M059J (cell line): Measurements from ENCODE around the gene AFAP1. TPM values are rescaled to one million over a fixed set of nuclear protein-coding genes. Genes with fewer than 3 reads are reported as not detected.
A peak's percentile ranks its signal among the peaks of the same experiment; 100 is the strongest.

Source experiments
- DNase-seq: peaks from one replicate; pipeline ENCODE4 v3.0.0-alpha.2; 2012; ENCODE audit warnings: low read depth
- total RNA-seq: library from RNA; depleted of rRNA; stranded (reverse); fragments of >200 nt; shearing (Covaris generic); gene quantifications from 2 replicates; pipeline ENCODE4 v1.2.3, GENCODE V29; 2014; rRNA removed

AFAP1 gene
- total RNA-seq, 1 experiment from 2014 or later = 53.8 TPM

DNA sequence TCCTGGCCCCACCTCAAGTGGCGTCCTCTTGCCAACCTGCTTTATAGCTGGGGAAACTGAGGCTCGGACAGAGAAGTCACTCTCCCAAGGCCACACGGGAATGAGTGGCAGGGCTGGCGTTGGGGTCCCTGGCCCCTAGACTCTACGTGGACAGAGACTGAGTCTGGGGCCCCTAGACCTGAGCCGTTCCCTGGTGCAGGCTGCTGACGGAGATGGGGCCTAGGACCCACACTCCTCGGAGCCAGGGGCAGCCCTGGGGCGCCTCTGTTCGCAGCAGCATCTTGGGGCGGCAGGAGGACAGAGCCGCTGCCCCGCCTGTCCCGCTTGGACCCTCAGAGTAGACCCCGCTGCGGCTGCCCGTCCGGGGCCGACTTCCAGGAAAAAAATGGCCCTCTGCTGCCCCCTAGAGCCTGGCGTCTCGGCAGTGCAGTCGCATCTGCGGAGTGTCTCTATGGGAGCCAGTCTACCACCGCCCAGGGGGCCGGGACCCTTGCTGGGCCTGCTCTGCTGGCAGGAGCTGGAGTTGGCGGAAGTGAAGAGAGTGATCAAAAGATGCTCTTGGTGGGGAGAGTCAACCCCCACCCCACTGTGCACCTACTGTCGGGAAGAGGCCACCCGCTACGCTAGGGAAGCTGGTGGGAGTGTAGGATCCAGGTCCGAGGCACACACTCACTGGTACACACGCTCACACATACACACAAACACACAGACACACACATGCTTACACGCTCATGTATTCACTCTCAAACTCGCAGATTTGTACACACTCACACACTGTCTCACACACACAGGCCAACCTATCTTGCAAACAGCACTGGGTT lies 220.1 kb downstream of the AFAP1 start:
- no peak for DNase-seq

GRCh38 chr4:7717946-7718490 lies 221.6 kb downstream of the AFAP1 start:
- DNase-seq = no peak

DNA sequence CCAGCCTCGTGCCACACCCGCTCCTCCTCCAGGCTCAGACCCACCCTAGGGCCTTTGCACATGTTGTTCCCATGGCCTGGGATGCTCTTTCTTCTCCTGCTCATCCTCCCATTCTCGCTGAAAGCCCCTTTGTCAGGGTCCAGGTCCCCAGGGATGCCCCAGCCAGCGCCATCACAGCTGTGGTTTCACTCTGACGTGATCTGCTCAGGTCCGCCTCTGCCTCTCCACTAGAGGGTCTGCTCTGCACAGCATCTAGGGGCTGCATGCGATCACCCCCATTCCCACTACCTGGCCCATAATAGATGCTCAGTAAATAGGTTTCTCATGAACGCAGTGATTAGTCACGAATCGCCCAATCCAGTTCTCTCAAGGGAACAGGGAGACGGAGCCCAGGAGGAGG lies 222.5 kb downstream of the AFAP1 start:
- DNase-seq = no peak

GRCh38 chr4:7716010-7716721 lies 223.5 kb downstream of the AFAP1 start:
- DNase-seq = no peak

GRCh38 chr4:7715271-7716009 lies 224.2 kb downstream of the AFAP1 start:
- DNase-seq = no peak

DNA sequence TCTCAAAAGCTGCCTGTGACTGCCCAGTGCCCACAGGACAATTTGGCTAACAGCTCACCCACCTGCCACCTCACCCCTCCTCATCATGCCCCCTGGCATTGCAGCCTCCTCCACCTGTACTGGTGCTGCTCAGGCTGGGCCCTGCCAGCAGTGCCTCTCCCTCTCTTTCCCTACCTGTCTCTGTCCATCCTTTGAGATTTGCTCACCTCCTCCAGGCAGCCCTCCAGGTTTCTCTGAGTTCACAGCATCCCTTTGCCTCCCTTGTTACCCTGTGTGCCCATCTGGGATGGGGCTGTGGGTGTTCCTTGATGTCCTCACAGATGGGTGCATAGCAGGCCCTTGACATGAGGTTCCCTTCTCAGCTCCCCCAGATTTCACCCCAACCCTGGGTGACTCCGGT lies 224.9 kb downstream of the AFAP1 start:
- DNase-seq = no peak

DNA sequence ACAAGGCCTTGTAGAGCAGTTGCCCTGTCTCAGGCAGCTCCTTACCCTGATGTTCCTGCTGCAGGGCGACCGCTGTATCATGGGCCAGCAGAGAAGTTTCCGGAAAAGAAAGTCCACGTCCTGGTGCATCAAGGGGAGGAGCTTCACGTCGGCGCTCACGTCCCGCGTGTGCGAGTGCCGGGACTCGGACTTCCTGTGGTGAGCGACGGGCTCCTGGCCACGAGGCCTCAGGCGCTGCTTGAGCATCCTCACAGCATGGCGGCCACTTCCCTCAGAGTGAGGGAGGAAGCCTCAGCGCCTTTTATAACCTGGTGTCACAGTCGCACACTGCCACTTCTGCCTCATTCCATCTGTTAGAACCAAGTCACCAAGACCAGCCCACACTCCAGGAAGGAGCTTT lies 225.5 kb downstream of the AFAP1 start:
- DNase-seq = no peak

DNA sequence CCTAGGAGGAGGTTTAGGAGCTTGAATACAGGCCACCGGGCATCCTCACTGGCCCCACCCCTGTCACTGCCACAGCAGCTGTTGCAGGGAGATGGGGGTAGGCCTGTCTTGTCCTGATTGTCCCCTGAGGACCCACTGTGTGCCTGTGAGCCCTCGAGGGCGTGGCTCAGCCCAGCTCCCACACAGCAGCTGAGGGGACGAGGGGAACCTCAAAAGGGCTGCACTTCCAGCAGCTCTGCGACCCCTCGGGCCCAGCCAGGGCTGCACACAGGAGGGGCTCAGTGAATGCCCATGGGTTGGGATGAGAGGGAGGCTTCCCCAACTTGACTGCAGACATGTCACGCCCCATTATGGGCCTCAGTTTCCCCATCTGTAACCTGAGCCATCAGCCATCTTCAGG lies 225.9 kb downstream of the AFAP1 start:
- no peak for DNase-seq

DNA sequence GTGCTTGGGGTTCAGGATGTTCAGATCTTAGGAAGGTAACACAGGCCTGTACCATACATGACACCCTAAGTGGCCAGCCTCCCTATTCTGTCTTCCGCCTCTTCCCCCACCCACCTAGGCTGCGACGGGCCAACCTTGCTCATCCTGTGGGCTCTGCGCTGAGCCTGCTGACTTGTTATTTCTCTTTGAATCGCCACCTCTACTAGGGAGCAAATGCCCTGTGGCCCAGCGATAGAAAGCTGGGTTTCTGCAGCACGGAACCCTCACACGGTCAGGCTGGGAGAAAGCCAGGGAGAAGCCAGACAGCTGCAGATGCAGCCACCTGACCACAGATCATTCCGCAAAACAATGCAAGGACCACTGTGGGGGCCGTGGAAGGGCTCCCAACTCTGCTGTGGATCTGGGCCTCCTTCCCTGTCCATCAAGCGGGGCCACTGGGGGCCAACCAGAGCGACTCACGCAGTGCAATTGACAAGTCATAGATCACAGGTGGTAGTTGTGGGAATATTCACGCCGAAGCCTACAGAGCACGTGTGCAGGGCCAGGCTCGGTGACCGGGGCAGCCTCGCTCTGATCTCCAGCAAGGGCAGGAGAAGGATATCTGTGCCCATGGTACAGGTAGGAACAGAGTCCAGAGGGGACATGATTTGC lies 227.5 kb downstream of the AFAP1 start:
- DNase-seq = no peak

DNA sequence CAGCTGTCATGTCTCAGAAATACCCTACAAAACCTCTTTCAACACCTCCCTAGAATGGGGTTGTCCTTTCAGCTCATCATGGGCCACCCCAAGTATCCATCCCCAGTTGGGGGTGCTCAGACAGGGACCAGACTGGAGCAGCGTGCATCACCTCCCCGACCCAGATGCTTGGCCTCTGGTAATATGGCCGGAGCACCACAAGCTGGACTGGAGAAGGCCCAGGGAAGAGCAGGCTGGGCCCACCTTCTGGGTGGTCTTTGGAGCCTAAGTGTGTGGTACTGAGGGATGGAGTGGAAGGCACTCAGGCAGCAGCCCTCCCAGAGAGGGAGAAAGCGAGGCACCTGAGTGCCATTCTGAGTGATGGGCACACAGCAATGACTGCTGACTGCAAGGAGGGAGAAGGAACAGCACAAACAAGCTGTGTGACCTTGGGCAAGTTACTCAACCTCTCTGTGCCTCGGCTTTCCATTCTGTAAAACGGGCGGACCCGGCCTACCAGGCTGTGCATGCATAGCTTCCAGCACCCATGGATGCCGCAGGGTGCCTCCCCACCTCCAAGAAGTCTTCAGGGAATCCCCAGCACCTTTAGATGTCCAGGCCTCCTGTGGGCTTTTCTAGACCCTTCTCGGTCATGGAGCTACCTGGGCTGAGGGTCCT lies 228.2 kb downstream of the AFAP1 start:
- DNase-seq = no peak

DNA sequence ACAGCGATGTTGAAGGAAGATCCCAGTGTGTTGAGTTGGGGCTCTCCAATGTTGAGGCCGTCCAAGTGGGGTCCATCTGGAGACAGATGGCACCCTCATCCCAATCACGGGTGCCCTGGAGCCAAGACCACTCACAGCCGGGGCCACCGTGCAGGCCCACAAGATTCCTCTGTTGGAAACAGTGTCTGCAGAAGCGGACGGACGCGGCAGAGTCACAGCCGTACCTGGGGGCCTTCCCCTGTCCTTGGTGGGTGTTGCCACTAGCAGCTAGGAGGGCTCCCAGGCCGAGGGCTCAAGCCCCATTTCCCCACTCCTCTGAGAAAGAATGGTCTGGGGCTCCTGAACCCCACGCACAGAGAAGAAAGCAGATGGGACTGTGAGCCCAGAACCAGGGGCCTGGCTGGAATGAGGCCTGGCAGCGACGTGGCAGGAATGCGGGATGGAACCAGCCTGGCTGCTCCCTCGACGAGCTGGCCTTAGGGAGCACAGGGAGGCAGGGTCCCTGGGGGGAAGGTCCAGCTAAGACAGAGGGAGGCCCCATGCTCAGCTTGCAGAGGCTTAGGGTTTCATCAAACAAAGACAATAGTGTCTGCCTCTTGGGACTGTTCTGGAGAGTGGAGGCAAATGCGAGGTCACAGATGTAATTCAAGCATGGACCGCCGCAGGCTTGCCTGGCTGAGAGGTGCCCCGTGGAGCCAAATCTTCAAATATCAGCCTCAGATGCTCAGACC lies 228.9 kb downstream of the AFAP1 start:
- DNase-seq = no peak

GRCh38 chr4:7710126-7710525 lies 229.5 kb downstream of the AFAP1 start:
- no peak for DNase-seq

- no peak for DNase-seq
Measured at GRCh38 chr4:7709431-7709830, 230.2 kb downstream of the AFAP1 start.

DNA sequence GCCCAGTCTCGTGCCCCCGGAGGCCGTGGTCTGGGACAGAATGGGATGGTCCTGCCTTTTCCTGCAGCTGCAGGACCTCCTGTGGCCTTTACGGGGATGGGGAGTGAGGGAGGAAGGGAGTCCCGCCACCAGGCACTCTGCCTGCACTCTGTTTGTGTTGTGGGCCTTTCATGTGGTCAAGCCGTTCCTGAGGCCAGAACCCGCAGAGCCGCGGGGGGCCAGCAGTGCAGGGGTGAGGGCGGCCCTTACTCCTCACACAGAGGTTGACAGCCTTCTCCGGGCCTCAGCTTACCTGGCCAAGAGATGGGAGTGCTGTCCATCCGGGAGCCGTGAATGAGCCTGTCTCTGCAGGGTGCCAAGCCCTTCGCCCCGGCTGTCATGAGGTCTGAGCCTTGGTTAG lies 230.7 kb downstream of the AFAP1 start:
- peak; percentile 52 for DNase-seq

Other genes with a start within 250 kb of the AFAP1 start
- not detected in 2 replicates for gene ABLIM2, start 219.0 kb upstream of the AFAP1 start, total RNA-seq